Keratinocyte (primary cell): ENCODE measurements around the gene HSBP1L1. TPM values are rescaled to one million over a fixed set of nuclear protein-coding genes. Genes with fewer than 3 reads are reported as not detected.

Experiments used
- DNase-seq: peaks from one replicate; pipeline ENCODE4 v3.0.0-alpha.2; 2011; ENCODE audit warnings: low read depth, missing footprints, low spot score
- FAIRE-seq: peaks from 2 replicates; lab custom pipeline; 2011; peaks lifted over from hg19 to GRCh38; lab: Jason Lieb, UNC
- H2AFZ ChIP-seq: 2 replicates; pipeline ENCODE4 v1.6.0; 2012; ENCODE audit warnings: low read length, control low read depth, inconsistent platforms; ENCODE audit not compliant: control insufficient read depth
- H3K27ac ChIP-seq: 2 replicates; pipeline ENCODE4 v1.5.1; 2011; ENCODE audit warnings: low read length; ENCODE audit not compliant: control insufficient read depth, insufficient read depth
- H3K27me3 ChIP-seq: 3 replicates; pipeline ENCODE4 v1.6.0; 2011; ENCODE audit warnings: low read length; ENCODE audit not compliant: control insufficient read depth, insufficient read depth; ENCODE audit errors: extremely low read depth
- H3K36me3 ChIP-seq, 2 experiments: 2 replicates in 1 of 2; 3 replicates in 1 of 2; pipeline ENCODE4 v1.5.1; 2011; ENCODE audit warnings: low read length in 2 of 2, mild to moderate bottlenecking in 1 of 2; ENCODE audit not compliant: control insufficient read depth in 2 of 2, insufficient read depth in 2 of 2; ENCODE audit errors: extremely low read depth in 1 of 2
- H3K4me1 ChIP-seq: 3 replicates; pipeline ENCODE4 v1.5.1; 2011; ENCODE audit warnings: low read length; ENCODE audit not compliant: control insufficient read depth, insufficient read depth; ENCODE audit errors: extremely low read depth
- H3K4me2 ChIP-seq: 3 replicates; pipeline ENCODE4 v1.6.0; 2011; ENCODE audit warnings: low read depth, low read length; ENCODE audit not compliant: control insufficient read depth, insufficient read depth; ENCODE audit errors: extremely low read depth
- H3K4me3 ChIP-seq, 3 experiments: fragments of 200-600 bp in 1 of 3; sonication (generic) in 1 of 3; 2 replicates in 2 of 3; 3 replicates in 1 of 3; pipeline ENCODE4 v1.5.1; 2011 to 2016; ENCODE audit warnings: low read length in 3 of 3, mild to moderate bottlenecking in 3 of 3, control low read depth in 2 of 3, inconsistent platforms in 1 of 3, low read depth in 1 of 3, mixed read lengths in 1 of 3, mixed run types in 1 of 3, moderate library complexity in 1 of 3; ENCODE audit not compliant: control insufficient read depth in 2 of 3, insufficient read depth in 2 of 3; ENCODE audit errors: extremely low read depth in 1 of 3
- H3K79me2 ChIP-seq: 2 replicates; pipeline ENCODE4 v1.6.0; 2012; ENCODE audit warnings: low read length; ENCODE audit not compliant: control insufficient read depth, insufficient read depth
- H3K9ac ChIP-seq: 3 replicates; pipeline ENCODE4 v1.6.0; 2011; ENCODE audit warnings: low read length; ENCODE audit not compliant: control insufficient read depth, insufficient read depth; ENCODE audit errors: extremely low read depth
- H3K9me1 ChIP-seq: 3 replicates; pipeline ENCODE4 v1.6.0; 2011; ENCODE audit warnings: low read length; ENCODE audit not compliant: control insufficient read depth, insufficient read depth; ENCODE audit errors: extremely low read depth
- H3K9me3 ChIP-seq: 2 replicates; pipeline ENCODE4 v1.5.1; 2012; ENCODE audit warnings: low read depth, low read length; ENCODE audit not compliant: control insufficient read depth
- H4K20me1 ChIP-seq: 3 replicates; pipeline ENCODE4 v1.6.0; 2011; ENCODE audit warnings: low read length; ENCODE audit not compliant: control insufficient read depth, insufficient read depth; ENCODE audit errors: extremely low read depth
- EZH2 ChIP-seq: IDR thresholded peaks from one replicate; pipeline ENCODE4 v1.6.1; 2012; ENCODE audit warnings: inconsistent platforms, mild to moderate bottlenecking, low read length, moderate library complexity
- dilution Hi-C: fragments of 300-500 bp; cut with MboI; formaldehyde crosslinking; loops from one replicate; pipeline ENCODE4 v1.7.0; 2020; ENCODE audit warnings: low sequenced_read_pairs; ENCODE audit not compliant: extremely low pct_ligation_motif_present
- polyA plus RNA-seq, 5 experiments: library from polyadenylated mRNA; depleted of rRNA in 3 of 5; stranded (reverse) in 3 of 5; stranded (forward) in 1 of 5; unstranded in 1 of 5; fragments of >200 nt; gene quantifications; 1 replicate in 1 of 5; 2 replicates in 3 of 5; 3 replicates in 1 of 5; pipeline versions ENCODE4 v1.2.1 to v1.2.3, GENCODE V29; 2011 to 2012; ENCODE audit warnings: missing spikeins in 2 of 5, low read depth in 1 of 5, low replicate concordance in 1 of 5
- TF ChIP-seq, protein P1 (sequence below), 3 experiments: IDR thresholded peaks in 1 of 3; conservative IDR thresholded peaks in 1 of 3; optimal IDR thresholded peaks in 1 of 3; 2 replicates in 2 of 3; 3 replicates in 1 of 3; pipeline versions ENCODE3 to v1.5.1; 2011; ENCODE audit warnings: low read length in 3 of 3, mild to moderate bottlenecking in 3 of 3, moderate library complexity in 2 of 3, control low read depth in 1 of 3, inconsistent platforms in 1 of 3; ENCODE audit not compliant: insufficient read depth in 2 of 3; ENCODE audit errors: extremely low read depth in 1 of 3

HSBP1L1 gene
- polyA plus RNA-seq, 1 donor (not counting 4 experiments of a cell fraction or from before 2014, with no cell fraction given): 49.6 TPM

DNA sequence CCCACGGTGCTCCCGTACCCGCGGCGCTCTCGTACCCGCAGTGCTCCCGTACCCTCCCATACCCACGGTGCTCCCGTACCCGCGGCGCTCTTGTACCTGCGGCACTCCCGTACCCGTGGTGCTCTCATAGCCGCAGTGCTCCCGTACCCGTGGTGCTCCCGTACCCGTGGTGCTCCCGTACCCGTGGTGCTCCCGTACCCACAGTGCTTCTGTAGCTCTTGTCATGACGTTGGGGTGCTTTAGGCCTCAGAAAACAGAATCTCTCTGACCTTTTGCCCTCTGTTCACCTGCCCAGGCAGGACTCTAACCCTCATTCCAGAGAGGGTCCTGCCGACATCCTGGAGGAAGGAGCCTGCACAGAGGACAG, 48.3 kb upstream of the HSBP1L1 start:
- H4K20me1 ChIP-seq: no peaks in the 10 kb centered on the region
- H3K4me2 ChIP-seq: no peak overlapping the region
- H3K27me3 ChIP-seq: no peaks in the 10 kb centered on the region
- dilution Hi-C loops: no loop called here
- no peak overlapping the region for H2AFZ ChIP-seq
- peaks cover 6 to 8% of the 10 kb centered on the region in 2 experiments for H3K36me3 ChIP-seq
- H3K27ac ChIP-seq: no peak overlapping the region
- H3K9me3 ChIP-seq: no peaks in the 10 kb centered on the region
- DNase-seq (no peak), FAIRE-seq (no peak)
- peaks cover 27% of the 10 kb centered on the region for H3K79me2 ChIP-seq
- H3K9ac ChIP-seq: no peak overlapping the region
- no peaks in the 10 kb centered on the region for H3K4me1 ChIP-seq
- TF ChIP-seq EZH2: no peak
- TF ChIP-seq, protein P1, sequence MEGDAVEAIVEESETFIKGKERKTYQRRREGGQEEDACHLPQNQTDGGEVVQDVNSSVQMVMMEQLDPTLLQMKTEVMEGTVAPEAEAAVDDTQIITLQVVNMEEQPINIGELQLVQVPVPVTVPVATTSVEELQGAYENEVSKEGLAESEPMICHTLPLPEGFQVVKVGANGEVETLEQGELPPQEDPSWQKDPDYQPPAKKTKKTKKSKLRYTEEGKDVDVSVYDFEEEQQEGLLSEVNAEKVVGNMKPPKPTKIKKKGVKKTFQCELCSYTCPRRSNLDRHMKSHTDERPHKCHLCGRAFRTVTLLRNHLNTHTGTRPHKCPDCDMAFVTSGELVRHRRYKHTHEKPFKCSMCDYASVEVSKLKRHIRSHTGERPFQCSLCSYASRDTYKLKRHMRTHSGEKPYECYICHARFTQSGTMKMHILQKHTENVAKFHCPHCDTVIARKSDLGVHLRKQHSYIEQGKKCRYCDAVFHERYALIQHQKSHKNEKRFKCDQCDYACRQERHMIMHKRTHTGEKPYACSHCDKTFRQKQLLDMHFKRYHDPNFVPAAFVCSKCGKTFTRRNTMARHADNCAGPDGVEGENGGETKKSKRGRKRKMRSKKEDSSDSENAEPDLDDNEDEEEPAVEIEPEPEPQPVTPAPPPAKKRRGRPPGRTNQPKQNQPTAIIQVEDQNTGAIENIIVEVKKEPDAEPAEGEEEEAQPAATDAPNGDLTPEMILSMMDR (optimal IDR thresholded peaks at IDR 0.05 in 1 of 3, IDR thresholded peaks at IDR 0.05 in 1 of 3, conservative IDR thresholded peaks at IDR 0.05 in 1 of 3; ENCODE audit: extremely low read depth in 1 of 3, insufficient read depth in 2 of 3, low read length in 3 of 3): no peak
- H3K4me3 ChIP-seq: no peak overlapping the region
- no peaks in the 10 kb centered on the region for H3K9me1 ChIP-seq

- Histone ChIP-seq H3K4me3 (no peak overlapping the region), H3K36me3 (peaks cover 6 to 8% of the 10 kb centered on the region in 2 experiments), H3K9me1 (no peaks in the 10 kb centered on the region), H3K4me1 (no peaks in the 10 kb centered on the region), H2AFZ (no peak overlapping the region), H4K20me1 (no peaks in the 10 kb centered on the region), H3K9me3 (no peaks in the 10 kb centered on the region), H3K9ac (no peak overlapping the region), H3K4me2 (no peak overlapping the region), H3K27me3 (no peaks in the 10 kb centered on the region), H3K27ac (no peak overlapping the region), H3K79me2 (peaks cover 21% of the 10 kb centered on the region)
- TF ChIP-seq, protein P1 (optimal IDR thresholded peaks at IDR 0.05 in 1 of 3, IDR thresholded peaks at IDR 0.05 in 1 of 3, conservative IDR thresholded peaks at IDR 0.05 in 1 of 3; ENCODE audit: extremely low read depth in 1 of 3, insufficient read depth in 2 of 3, low read length in 3 of 3): no peak
- TF ChIP-seq EZH2: no peak
- no peak for DNase-seq
- dilution Hi-C loops: no loop called here
- no peak for FAIRE-seq
Measured at GRCh38 chr18:79916546-79917168, 47.8 kb upstream of the HSBP1L1 start.
